Neural progenitor cell (in vitro differentiated cells): Measurements from ENCODE around the gene SLC23A2. TPM values are rescaled to one million over a fixed set of nuclear protein-coding genes. Genes with fewer than 3 reads are reported as not detected.

Source experiments
- DNase-seq: peaks from one replicate; pipeline ENCODE4 v3.0.0-alpha.2; 2016; ENCODE audit warnings: low spot score
- H2AFZ ChIP-seq: fragments of 200-600 bp; sonication (generic); replicated peaks from 2 replicates; pipeline ENCODE4 v1.6.1; 2016; ENCODE audit warnings: antibody characterized with exemption
- H3F3A ChIP-seq: fragments of 200-600 bp; sonication (generic); 2 replicates; pipeline ENCODE4 v1.6.1; 2016; ENCODE audit warnings: antibody characterized with exemption, low read depth
- H3K27ac ChIP-seq: fragments of 200-600 bp; sonication (generic); 2 replicates; pipeline ENCODE4 v1.5.1; 2016; ENCODE audit warnings: mild to moderate bottlenecking
- H3K27me3 ChIP-seq: fragments of 200-600 bp; sonication (generic); 2 replicates; pipeline ENCODE4 v1.6.1; 2016; ENCODE audit warnings: mild to moderate bottlenecking, moderate library complexity
- H3K36me3 ChIP-seq: fragments of 200-600 bp; sonication (generic); 2 replicates; pipeline ENCODE4 v1.5.1; 2016
- H3K4me1 ChIP-seq: fragments of 200-600 bp; sonication (generic); 2 replicates; pipeline ENCODE4 v1.6.1; 2016; ENCODE audit warnings: mixed run types
- H3K4me2 ChIP-seq: fragments of 200-600 bp; sonication (generic); 2 replicates; pipeline ENCODE4 v1.6.1; 2016
- H3K4me3 ChIP-seq: fragments of 200-600 bp; sonication (generic); 2 replicates; pipeline ENCODE4 v1.5.1; 2016
- H3K79me2 ChIP-seq: fragments of 200-600 bp; sonication (generic); 2 replicates; pipeline ENCODE4 v1.6.1; 2016; ENCODE audit warnings: low read depth
- H3K9ac ChIP-seq: fragments of 200-600 bp; sonication (generic); 2 replicates; pipeline ENCODE4 v1.6.1; 2016
- H3K9me3 ChIP-seq: fragments of 200-600 bp; sonication (generic); 2 replicates; pipeline ENCODE4 v1.5.1; 2016; ENCODE audit warnings: low read depth
- H4K20me1 ChIP-seq: fragments of 200-600 bp; sonication (generic); 2 replicates; pipeline ENCODE4 v1.6.1; 2016; ENCODE audit warnings: low read depth
- H3K27ac Mint-ChIP-seq: 3 replicates; pipeline ENCODE4 v1.8.0; 2021; ENCODE audit warnings: mixed read lengths
- H3K27me3 Mint-ChIP-seq: 2 replicates; pipeline ENCODE4 v1.8.0; 2022; ENCODE audit warnings: low read depth, mild to moderate bottlenecking, inconsistent platforms, moderate library complexity, mixed read lengths; ENCODE audit not compliant: insufficient read depth
- H3K36me3 Mint-ChIP-seq: 3 replicates; pipeline ENCODE4 v1.8.0; 2021; ENCODE audit warnings: mixed read lengths
- H3K4me1 Mint-ChIP-seq: 3 replicates; pipeline ENCODE4 v1.8.0; 2021; ENCODE audit warnings: mixed read lengths
- H3K4me3 Mint-ChIP-seq: 3 replicates; pipeline ENCODE4 v1.8.0; 2021; ENCODE audit warnings: mild to moderate bottlenecking, moderate library complexity, mixed read lengths
- H3K9me3 Mint-ChIP-seq: 3 replicates; pipeline ENCODE4 v1.8.0; 2020; ENCODE audit warnings: mixed read lengths
- CTCF ChIP-seq: fragments of 200-600 bp; sonication (generic); IDR thresholded peaks from 2 replicates; pipeline ENCODE4 v1.5.1; 2017; ENCODE audit warnings: antibody characterized with exemption, mild to moderate bottlenecking
- EZH2 ChIP-seq: fragments of 200-600 bp; sonication (generic); IDR thresholded peaks from 2 replicates; pipeline ENCODE4 v1.6.1; 2017; ENCODE audit warnings: antibody characterized with exemption, mild to moderate bottlenecking, moderate library complexity
- EZH2phosphoT487 ChIP-seq: fragments of 200-600 bp; sonication (generic); IDR thresholded peaks from 2 replicates; pipeline ENCODE4 v1.6.1; 2017; ENCODE audit warnings: antibody characterized with exemption
- total RNA-seq: library from RNA; depleted of rRNA; stranded (reverse); fragments of >200 nt; gene quantifications from 2 replicates; pipeline ENCODE4 v1.2.3, GENCODE V29; 2015; ENCODE audit warnings: low replicate concordance

Gene SLC23A2
- total RNA-seq, 1 donor from 2014 or later = 13.0 TPM

GRCh38 chr20:4961746-4962145, 39.6 kb downstream of the SLC23A2 start:
- DNase-seq = no peak
- Mint-ChIP-seq H3K36me3 (no peaks in the 10 kb centered on the region), H3K9me3 (no peaks in the 10 kb centered on the region), H3K4me3 (no peak overlapping the region), H3K27ac (no peak overlapping the region), H3K4me1 (peaks cover 6% of the 10 kb centered on the region), H3K27me3 (peaks cover under 1% of the 10 kb centered on the region)
- no peaks in the 10 kb centered on the region for H3F3A ChIP-seq
- no peaks in the 10 kb centered on the region for H4K20me1 ChIP-seq
- H3K4me3 ChIP-seq = no peak overlapping the region
- no peaks in the 10 kb centered on the region for H3K79me2 ChIP-seq
- H3K36me3 ChIP-seq = no peaks in the 10 kb centered on the region
- H3K4me1 ChIP-seq = no peaks in the 10 kb centered on the region
- H3K4me2 ChIP-seq = no peak overlapping the region
- no peak overlapping the region for H3K27ac ChIP-seq
- H2AFZ ChIP-seq = no peak overlapping the region
- H3K9me3 ChIP-seq = no peaks in the 10 kb centered on the region
- H3K9ac ChIP-seq = no peak overlapping the region
- no peaks in the 10 kb centered on the region for H3K27me3 ChIP-seq
- TF ChIP-seq CTCF (no peak), EZH2phosphoT487 (no peak), EZH2 (no peak)

- H3K79me2 ChIP-seq = no peaks in the 10 kb centered on the region
- Mint-ChIP-seq H3K4me1 (peaks cover 5% of the 10 kb centered on the region), H3K36me3 (no peaks in the 10 kb centered on the region), H3K9me3 (no peaks in the 10 kb centered on the region), H3K27ac (no peak overlapping the region), H3K27me3 (no peaks in the 10 kb centered on the region), H3K4me3 (no peak overlapping the region)
- H3K4me1 ChIP-seq = no peaks in the 10 kb centered on the region
- no peaks in the 10 kb centered on the region for H3K36me3 ChIP-seq
- DNase-seq = no peak
- H3K4me3 ChIP-seq = no peak overlapping the region
- H3K27me3 ChIP-seq = no peaks in the 10 kb centered on the region
- H3K9ac ChIP-seq = no peak overlapping the region
- H4K20me1 ChIP-seq = no peaks in the 10 kb centered on the region
- TF ChIP-seq EZH2phosphoT487 (no peak), CTCF (no peak), EZH2 (no peak)
- H3K27ac ChIP-seq = no peak overlapping the region
- H3F3A ChIP-seq = no peaks in the 10 kb centered on the region
- H2AFZ ChIP-seq = no peak overlapping the region
- H3K4me2 ChIP-seq = no peak overlapping the region
- H3K9me3 ChIP-seq = no peaks in the 10 kb centered on the region
Measured at GRCh38 chr20:4959592-4959991, 41.7 kb downstream of the SLC23A2 start.

GRCh38 chr20:4957939-4958362, 43.4 kb downstream of the SLC23A2 start:
- Histone ChIP-seq H3K27me3 (no peaks in the 10 kb centered on the region), H3K4me3 (no peak overlapping the region), H3K4me2 (no peak overlapping the region), H3K79me2 (no peaks in the 10 kb centered on the region), H3K9me3 (no peaks in the 10 kb centered on the region), H2AFZ (no peak overlapping the region), H3F3A (no peaks in the 10 kb centered on the region), H3K27ac (no peak overlapping the region), H3K9ac (no peak overlapping the region), H4K20me1 (no peaks in the 10 kb centered on the region), H3K36me3 (no peaks in the 10 kb centered on the region), H3K4me1 (no peaks in the 10 kb centered on the region)
- peaks cover 2% of the 10 kb centered on the region for H3K4me1 Mint-ChIP-seq
- no peaks in the 10 kb centered on the region for H3K9me3 Mint-ChIP-seq
- TF ChIP-seq CTCF (no peak), EZH2phosphoT487 (no peak), EZH2 (no peak)
- H3K36me3 Mint-ChIP-seq = no peaks in the 10 kb centered on the region
- no peak overlapping the region for H3K4me3 Mint-ChIP-seq
- DNase-seq = no peak
- no peak overlapping the region for H3K27ac Mint-ChIP-seq
- H3K27me3 Mint-ChIP-seq = no peaks in the 10 kb centered on the region
